Caco-2 (cell line): ENCODE measurements around the gene LIN9. TPM values are rescaled to one million over a fixed set of nuclear protein-coding genes. Genes with fewer than 3 reads are reported as not detected.
"Not testable (repeated sequence)": the region's sequence is repeated elsewhere in the genome, so short reads cannot be mapped to it uniquely, and the experiment has no call there.

ENCODE experiments used
- BruUV-seq: library from RNA; stranded (reverse); fragments of 400-500 nt; replicated peaks from 2 replicates; lab custom pipeline; 2021; lab: Mats Ljungman, UMichigan
- CTCF ChIA-PET: fragments of 300-600 bp; sonication (Branson Sonifier 250); formaldehyde crosslinking; loops from one replicate; lab custom pipeline; 2022; ENCODE audit warnings: antibody characterized with exemption; lab: Charles Lee
- POLR2A ChIA-PET: fragments of 300-600 bp; sonication (Branson Sonifier 250); formaldehyde crosslinking; loops from one replicate; lab custom pipeline; 2022; ENCODE audit warnings: antibody characterized with exemption; lab: Charles Lee
- DNase-seq, 2 experiments: peaks; one replicate each; pipeline versions ENCODE4 v3.0.0 to v3.0.0-alpha.2; 2020 to 2022
- H3K27me3 ChIP-seq: replicated peaks from 2 replicates; pipeline ENCODE4 v1.6.0; 2011; ENCODE audit warnings: low read length; ENCODE audit not compliant: control insufficient read depth, insufficient read depth
- H3K36me3 ChIP-seq: 2 replicates; pipeline ENCODE4 v1.5.1; 2011; ENCODE audit warnings: low read length; ENCODE audit not compliant: control insufficient read depth, insufficient read depth
- H3K4me1 ChIP-seq: fragments of 250-450 bp; sonication (Bioruptor Pico); 2 replicates; pipeline ENCODE4 v1.5.1; 2020; ENCODE audit warnings: mild to moderate bottlenecking
- H3K4me3 ChIP-seq: 2 replicates; pipeline ENCODE4 v1.5.1; 2011; ENCODE audit warnings: low read depth, mild to moderate bottlenecking, control low read depth, low read length
- H3K9me3 ChIP-seq: fragments of 250-450 bp; sonication (Bioruptor Pico); 2 replicates; pipeline ENCODE4 v1.5.1; 2020; ENCODE audit warnings: mild to moderate bottlenecking, moderate library complexity
- H3K27ac Mint-ChIP-seq: one replicate; pipeline ENCODE4 v1.8.0; 2022; ENCODE audit warnings: mixed read lengths; ENCODE audit not compliant: unreplicated experiment
- H3K27me3 Mint-ChIP-seq: one replicate; pipeline ENCODE4 v1.8.0; 2022; ENCODE audit warnings: mixed read lengths; ENCODE audit not compliant: insufficient read depth, unreplicated experiment
- H3K36me3 Mint-ChIP-seq: one replicate; pipeline ENCODE4 v1.8.0; 2022; ENCODE audit warnings: mild to moderate bottlenecking, mixed read lengths; ENCODE audit not compliant: insufficient read depth, unreplicated experiment
- H3K4me1 Mint-ChIP-seq: one replicate; pipeline ENCODE4 v1.8.0; 2022; ENCODE audit warnings: low read depth, mixed read lengths; ENCODE audit not compliant: unreplicated experiment
- H3K4me3 Mint-ChIP-seq: one replicate; pipeline ENCODE4 v1.8.0; 2022; ENCODE audit warnings: mild to moderate bottlenecking, moderate library complexity, mixed read lengths; ENCODE audit not compliant: unreplicated experiment
- H3K9me3 Mint-ChIP-seq: one replicate; pipeline ENCODE4 v1.8.0; 2022; ENCODE audit warnings: mixed read lengths; ENCODE audit not compliant: unreplicated experiment
- intact Hi-C: fragments of 100-400 bp; cut with micrococcal nuclease; formaldehyde crosslinking; loops from one replicate; pipeline ENCODE4 v1.10.0; 2022; ENCODE audit not compliant: unreplicated experiment
- total RNA-seq: library from RNA; stranded (reverse); gene quantifications from 2 replicates; pipeline ENCODE4 v1.2.3, GENCODE V29; 2022
- TF ChIP-seq, protein P1 (sequence below), 2 experiments: fragments of 200-600 bp in 1 of 2; IDR thresholded peaks; 1 replicate in 1 of 2; 2 replicates in 1 of 2; pipeline versions ENCODE4 v1.5.1 to v1.8.0; 2011 to 2022; ENCODE audit warnings: antibody characterized with exemption in 1 of 2, control low read depth in 1 of 2, inconsistent platforms in 1 of 2, low read depth in 1 of 2, low read length in 1 of 2, mild to moderate bottlenecking in 1 of 2, moderate library complexity in 1 of 2; ENCODE audit not compliant: insufficient read depth in 1 of 2, severe bottlenecking in 1 of 2, unreplicated experiment in 1 of 2

Gene LIN9
- total RNA-seq, 1 experiment from 2014 or later, result 12.2 TPM

GRCh38 chr1:226349081-226349480, 40.1 kb upstream of the LIN9 start:
- peaks cover 8% of the 10 kb centered on the region for H3K4me1 Mint-ChIP-seq
- no peak overlapping the region for H3K27ac Mint-ChIP-seq
- CTCF ChIA-PET, result no interaction called here
- no peaks in the 10 kb centered on the region for H3K9me3 ChIP-seq
- no peak overlapping the region for H3K4me3 ChIP-seq
- BruUV-seq, result no TSS peak
- H3K36me3 Mint-ChIP-seq, result no peaks in the 10 kb centered on the region
- POLR2A ChIA-PET, result no interaction called here
- H3K9me3 Mint-ChIP-seq, result no peaks in the 10 kb centered on the region
- intact Hi-C loops, result no loop called here
- TF ChIP-seq, protein P1, sequence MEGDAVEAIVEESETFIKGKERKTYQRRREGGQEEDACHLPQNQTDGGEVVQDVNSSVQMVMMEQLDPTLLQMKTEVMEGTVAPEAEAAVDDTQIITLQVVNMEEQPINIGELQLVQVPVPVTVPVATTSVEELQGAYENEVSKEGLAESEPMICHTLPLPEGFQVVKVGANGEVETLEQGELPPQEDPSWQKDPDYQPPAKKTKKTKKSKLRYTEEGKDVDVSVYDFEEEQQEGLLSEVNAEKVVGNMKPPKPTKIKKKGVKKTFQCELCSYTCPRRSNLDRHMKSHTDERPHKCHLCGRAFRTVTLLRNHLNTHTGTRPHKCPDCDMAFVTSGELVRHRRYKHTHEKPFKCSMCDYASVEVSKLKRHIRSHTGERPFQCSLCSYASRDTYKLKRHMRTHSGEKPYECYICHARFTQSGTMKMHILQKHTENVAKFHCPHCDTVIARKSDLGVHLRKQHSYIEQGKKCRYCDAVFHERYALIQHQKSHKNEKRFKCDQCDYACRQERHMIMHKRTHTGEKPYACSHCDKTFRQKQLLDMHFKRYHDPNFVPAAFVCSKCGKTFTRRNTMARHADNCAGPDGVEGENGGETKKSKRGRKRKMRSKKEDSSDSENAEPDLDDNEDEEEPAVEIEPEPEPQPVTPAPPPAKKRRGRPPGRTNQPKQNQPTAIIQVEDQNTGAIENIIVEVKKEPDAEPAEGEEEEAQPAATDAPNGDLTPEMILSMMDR (IDR thresholded peaks at IDR 0.05; ENCODE audit: insufficient read depth in 1 of 2, low read depth in 1 of 2, low read length in 1 of 2, severe bottlenecking in 1 of 2, unreplicated experiment in 1 of 2), result no peak
- no peaks in the 10 kb centered on the region; the same call in 1 of the 2 replicates for H3K36me3 ChIP-seq
- peaks cover 13% of the 10 kb centered on the region; the same call in 1 of the 2 replicates for H3K4me1 ChIP-seq
- no peak for DNase-seq
- no peak overlapping the region for H3K4me3 Mint-ChIP-seq
- H3K27me3 Mint-ChIP-seq, result no peaks in the 10 kb centered on the region
- no peaks in the 10 kb centered on the region for H3K27me3 ChIP-seq

DNA sequence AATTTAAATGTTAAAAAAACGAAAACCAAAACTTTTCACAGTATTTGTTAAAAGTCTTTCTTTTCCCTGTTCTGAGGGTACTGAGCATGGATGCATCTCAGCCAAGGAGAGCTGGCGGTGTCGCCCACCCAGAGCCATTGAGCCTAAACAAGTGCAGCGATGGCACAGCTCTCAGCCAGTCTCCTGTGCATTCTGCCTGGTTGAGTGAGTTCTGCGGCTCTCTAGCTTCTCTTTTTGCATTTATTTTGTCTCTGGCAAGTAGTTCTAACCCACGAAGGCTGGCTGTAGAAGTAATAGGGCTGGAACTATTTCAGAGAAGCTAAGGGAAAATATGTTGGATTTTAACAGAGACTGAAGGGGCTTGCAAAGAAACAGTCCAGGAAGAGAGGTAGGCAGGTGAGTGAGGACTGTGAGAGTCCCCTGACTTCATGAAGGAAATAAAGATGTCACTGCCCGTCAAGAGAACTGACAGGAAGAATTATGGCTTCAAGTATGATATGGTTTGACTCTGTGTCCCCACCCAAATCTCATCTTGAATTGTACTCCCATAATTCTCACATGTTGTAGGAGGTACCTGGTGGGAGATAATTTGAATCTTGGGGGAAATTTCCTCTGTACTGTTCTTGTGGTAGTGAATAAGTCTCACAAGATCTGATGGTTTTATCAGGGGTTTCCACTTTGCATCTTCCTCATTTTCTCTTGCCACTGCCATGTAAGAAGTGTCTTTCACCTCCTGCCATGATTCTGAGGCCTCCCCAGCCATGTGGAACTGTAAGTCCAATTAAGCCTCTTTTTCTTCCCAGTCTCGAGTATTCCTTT, 35.7 kb upstream of the LIN9 start:
- Mint-ChIP-seq H3K27ac (no peak overlapping the region), H3K9me3 (peaks cover 11% of the 10 kb centered on the region), H3K4me1 (no peaks in the 10 kb centered on the region), H3K36me3 (no peaks in the 10 kb centered on the region), H3K4me3 (no peak overlapping the region), H3K27me3 (no peaks in the 10 kb centered on the region)
- no peaks in the 10 kb centered on the region for H3K27me3 ChIP-seq
- 0 out of 2 replicates have a peak, but pooled peaks cover 2% of the 10 kb centered on the region for H3K9me3 ChIP-seq
- H3K4me3 ChIP-seq, result no peak overlapping the region
- peaks cover 3% of the 10 kb centered on the region; the same call in 1 of the 2 replicates for H3K4me1 ChIP-seq
- ChIA-PET CTCF (no interaction called here), POLR2A (no interaction called here)
- no peaks in the 10 kb centered on the region for H3K36me3 ChIP-seq
- no TSS peak for BruUV-seq
- no peak for DNase-seq
- TF ChIP-seq, protein P1 (IDR thresholded peaks at IDR 0.05; ENCODE audit: insufficient read depth in 1 of 2, low read depth in 1 of 2, low read length in 1 of 2, severe bottlenecking in 1 of 2, unreplicated experiment in 1 of 2), result no peak
- intact Hi-C loops, result no loop called here

DNA sequence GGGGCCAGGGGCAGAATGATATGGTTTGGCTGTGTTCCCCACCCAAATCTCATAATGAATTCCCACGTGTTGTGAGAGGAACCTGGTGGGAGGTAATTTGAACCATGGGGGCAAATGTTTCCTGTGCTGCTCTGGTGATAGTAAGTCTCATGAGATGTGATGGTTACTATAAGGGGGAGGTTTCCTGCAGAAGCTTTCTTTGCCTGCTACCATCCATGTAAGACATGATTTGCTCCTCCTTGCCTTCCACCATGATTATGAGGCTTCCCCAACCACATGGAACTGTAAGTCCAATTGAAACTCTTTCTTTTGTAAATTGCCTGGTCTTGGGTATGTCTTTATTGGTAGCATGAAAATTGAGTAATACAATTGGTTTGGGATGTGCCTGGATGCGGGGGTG, 33.7 kb upstream of the LIN9 start:
- 0 out of 2 replicates have a peak, but pooled peaks cover 2% of the 10 kb centered on the region for H3K9me3 ChIP-seq
- H3K27me3 Mint-ChIP-seq, result no peaks in the 10 kb centered on the region
- no TSS peak for BruUV-seq
- no peaks in the 10 kb centered on the region for H3K36me3 ChIP-seq
- peaks cover 11% of the 10 kb centered on the region for H3K9me3 Mint-ChIP-seq
- intact Hi-C loops, result loop anchor here (2.0 kb wide), 1 partner anchor 18 kb away; no protein-coding TSS in a partner anchor
- H3K4me3 ChIP-seq, result no peak overlapping the region
- H3K4me3 Mint-ChIP-seq, result no peak overlapping the region
- DNase-seq, result no peak
- H3K27me3 ChIP-seq, result no peaks in the 10 kb centered on the region
- no peaks in the 10 kb centered on the region for H3K4me1 Mint-ChIP-seq
- TF ChIP-seq, protein P1 (IDR thresholded peaks at IDR 0.05; ENCODE audit: insufficient read depth in 1 of 2, low read depth in 1 of 2, low read length in 1 of 2, severe bottlenecking in 1 of 2, unreplicated experiment in 1 of 2), result no peak
- ChIA-PET CTCF (no interaction called here), POLR2A (no interaction called here)
- H3K36me3 Mint-ChIP-seq, result no peaks in the 10 kb centered on the region
- H3K4me1 ChIP-seq, result no peaks in the 10 kb centered on the region
- no peak overlapping the region for H3K27ac Mint-ChIP-seq

GRCh38 chr1:226340111-226340510, 31.1 kb upstream of the LIN9 start:
- H3K36me3 ChIP-seq, DNase-seq, POLR2A ChIA-PET, H3K9me3 ChIP-seq, H3K27me3 ChIP-seq, H3K4me1 Mint-ChIP-seq, H3K4me1 ChIP-seq, intact Hi-C loops, H3K4me3 ChIP-seq, H3K27ac Mint-ChIP-seq, H3K4me3 Mint-ChIP-seq, H3K27me3 Mint-ChIP-seq, CTCF ChIA-PET, H3K36me3 Mint-ChIP-seq, BruUV-seq: not testable (repeated sequence)
- H3K9me3 Mint-ChIP-seq, result peaks cover 11% of the 10 kb centered on the region
